ENCODE measurements around the gene SLC22A17. TPM values are rescaled to one million over a fixed set of nuclear protein-coding genes. Genes with fewer than 3 reads are reported as not detected.

Gene SLC22A17
- total and polyA plus RNA-seq, 9 of the 15 experiments (the other 6 are each of a cell fraction or from before 2014, with no cell fraction given), result 0.07 to 0.09 TPM; not detected in 7

DNA sequence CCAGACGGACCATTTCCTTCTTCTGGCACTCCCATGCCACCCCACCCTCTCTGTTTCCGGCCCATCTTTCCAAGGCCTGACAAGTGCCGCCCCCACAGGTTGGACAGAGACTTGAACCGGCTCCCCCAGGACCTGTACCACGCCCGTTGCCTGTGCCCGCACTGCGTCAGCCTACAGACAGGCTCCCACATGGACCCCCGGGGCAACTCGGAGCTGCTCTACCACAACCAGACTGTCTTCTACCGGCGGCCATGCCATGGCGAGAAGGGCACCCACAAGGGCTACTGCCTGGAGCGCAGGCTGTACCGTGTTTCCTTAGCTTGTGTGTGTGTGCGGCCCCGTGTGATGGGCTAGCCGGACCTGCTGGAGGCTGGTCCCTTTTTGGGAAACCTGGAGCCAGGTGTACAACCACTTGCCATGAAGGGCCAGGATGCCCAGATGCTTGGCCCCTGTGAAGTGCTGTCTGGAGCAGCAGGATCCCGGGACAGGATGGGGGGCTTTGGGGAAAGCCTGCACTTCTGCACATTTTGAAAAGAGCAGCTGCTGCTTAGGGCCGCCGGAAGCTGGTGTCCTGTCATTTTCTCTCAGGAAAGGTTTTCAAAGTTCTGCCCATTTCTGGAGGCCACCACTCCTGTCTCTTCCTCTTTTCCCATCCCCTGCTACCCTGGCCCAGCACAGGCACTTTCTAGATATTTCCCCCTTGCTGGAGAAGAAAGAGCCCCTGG lies 23.0 kb upstream of the SLC22A17 start:
- no peaks in the 10 kb centered on the region for H3K9me1 ChIP-seq (ENCODE audit: control insufficient read depth, insufficient read depth, low read length)
- no peak overlapping the region for H3K9ac ChIP-seq (ENCODE audit: insufficient read depth in 1 of 2, low read depth in 2 of 2, low read length in 2 of 2)
- no peak for TF ChIP-seq ZNF174 (CRISPR knock-in tag; IDR thresholded peaks at IDR 0.05)
- TF ChIP-seq MEF2A (IDR thresholded peaks at IDR 0.05; ENCODE audit: control insufficient read depth, low read depth, low read length), result no peak
- TF ChIP-seq ETV1 (tag; conservative IDR thresholded peaks at IDR 0.05; ENCODE audit: low read depth), result no peak
- TF ChIP-seq, protein P1, sequence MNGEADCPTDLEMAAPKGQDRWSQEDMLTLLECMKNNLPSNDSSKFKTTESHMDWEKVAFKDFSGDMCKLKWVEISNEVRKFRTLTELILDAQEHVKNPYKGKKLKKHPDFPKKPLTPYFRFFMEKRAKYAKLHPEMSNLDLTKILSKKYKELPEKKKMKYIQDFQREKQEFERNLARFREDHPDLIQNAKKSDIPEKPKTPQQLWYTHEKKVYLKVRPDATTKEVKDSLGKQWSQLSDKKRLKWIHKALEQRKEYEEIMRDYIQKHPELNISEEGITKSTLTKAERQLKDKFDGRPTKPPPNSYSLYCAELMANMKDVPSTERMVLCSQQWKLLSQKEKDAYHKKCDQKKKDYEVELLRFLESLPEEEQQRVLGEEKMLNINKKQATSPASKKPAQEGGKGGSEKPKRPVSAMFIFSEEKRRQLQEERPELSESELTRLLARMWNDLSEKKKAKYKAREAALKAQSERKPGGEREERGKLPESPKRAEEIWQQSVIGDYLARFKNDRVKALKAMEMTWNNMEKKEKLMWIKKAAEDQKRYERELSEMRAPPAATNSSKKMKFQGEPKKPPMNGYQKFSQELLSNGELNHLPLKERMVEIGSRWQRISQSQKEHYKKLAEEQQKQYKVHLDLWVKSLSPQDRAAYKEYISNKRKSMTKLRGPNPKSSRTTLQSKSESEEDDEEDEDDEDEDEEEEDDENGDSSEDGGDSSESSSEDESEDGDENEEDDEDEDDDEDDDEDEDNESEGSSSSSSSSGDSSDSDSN (IDR thresholded peaks at IDR 0.05; ENCODE audit: borderline replicate concordance in 1 of 2, low read depth in 2 of 2, low read length in 2 of 2), result no peak
- no peak for TF ChIP-seq SIN3A (IDR thresholded peaks at IDR 0.05; ENCODE audit: borderline replicate concordance in 2 of 2, control insufficient read depth in 1 of 2, low read depth in 2 of 2, low read length in 2 of 2)
- TF ChIP-seq SIN3B (IDR thresholded peaks at IDR 0.05; ENCODE audit: low read depth), result no peak
- TF ChIP-seq PURB (CRISPR knock-in tag; IDR thresholded peaks at IDR 0.05; ENCODE audit: low read depth), result no peak
- TF ChIP-seq, protein P2, sequence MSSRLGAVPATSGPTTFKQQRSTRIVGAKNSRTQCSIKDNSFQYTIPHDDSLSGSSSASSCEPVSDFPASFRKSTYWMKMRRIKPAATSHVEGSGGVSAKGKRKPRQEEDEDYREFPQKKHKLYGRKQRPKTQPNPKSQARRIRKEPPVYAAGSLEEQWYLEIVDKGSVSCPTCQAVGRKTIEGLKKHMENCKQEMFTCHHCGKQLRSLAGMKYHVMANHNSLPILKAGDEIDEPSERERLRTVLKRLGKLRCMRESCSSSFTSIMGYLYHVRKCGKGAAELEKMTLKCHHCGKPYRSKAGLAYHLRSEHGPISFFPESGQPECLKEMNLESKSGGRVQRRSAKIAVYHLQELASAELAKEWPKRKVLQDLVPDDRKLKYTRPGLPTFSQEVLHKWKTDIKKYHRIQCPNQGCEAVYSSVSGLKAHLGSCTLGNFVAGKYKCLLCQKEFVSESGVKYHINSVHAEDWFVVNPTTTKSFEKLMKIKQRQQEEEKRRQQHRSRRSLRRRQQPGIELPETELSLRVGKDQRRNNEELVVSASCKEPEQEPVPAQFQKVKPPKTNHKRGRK (tag; IDR thresholded peaks at IDR 0.05), result no peak
- ChIA-PET POLR2A (interaction anchor here (1.3 kb wide), 1 partner anchor 10 kb away, joined by 5 read pairs; no protein-coding TSS in a partner anchor), CTCF (ENCODE audit: low intra/inter-chr PET ratio) (interaction anchor here (0.9 kb wide), 1 partner anchor 255 kb away, joined by 3 read pairs; no protein-coding TSS in a partner anchor)
- H3K27me3 ChIP-seq (ENCODE audit: control insufficient read depth in 2 of 2, insufficient read depth in 2 of 2, low read length in 2 of 2), result peaks cover 2 to 49% of the 10 kb centered on the region in 2 experiments; a peak in 3 of 5 replicates
- no peaks in the 10 kb centered on the region for H3K36me3 ChIP-seq (ENCODE audit: control insufficient read depth, insufficient read depth, low read length)
- ATAC-seq (peak; percentile 58; the same call in 2 of the 3 replicates), FAIRE-seq (no peak), DNase-seq (ENCODE audit: extremely low read depth in 1 of 4, low spot score in 3 of 4) (peak in 2 of 4 experiments; percentile 7 to 19)
- no peak overlapping the region for H3K4me2 ChIP-seq (ENCODE audit: insufficient read depth, low read length)
- no peak overlapping the region for H3K27ac ChIP-seq (ENCODE audit: extremely low read depth, low read depth, low read length)
- H2AFZ ChIP-seq (ENCODE audit: low read depth, low read length), result peak overlapping the region; percentile 24; the same call in 1 of the 2 replicates
- in situ Hi-C loops (cut with MboI) (no loop called here), intact Hi-C loops (cut with micrococcal nuclease) (no loop called here)
- WGBS (ENCODE audit: insufficient coverage, low coverage, missing lambda C conversion rate), result 27% methylated on average over 10 of the region's 21 CpGs
- H4K20me1 ChIP-seq (replicated peaks; ENCODE audit: control insufficient read depth, insufficient read depth, low read length), result no peaks in the 10 kb centered on the region; the same call in 1 of the 2 replicates
- H3K4me1 ChIP-seq (replicated peaks in 1 of 2; ENCODE audit: control insufficient read depth in 2 of 2, insufficient read depth in 2 of 2, low read length in 2 of 2), result peaks cover 0 to 14% of the 10 kb centered on the region in 2 experiments; a peak in 2 of 5 replicates
- no peak overlapping the region for H3K4me3 ChIP-seq
- no TSS peak for BruUV-seq (replicated peaks)
- H3K79me2 ChIP-seq (ENCODE audit: control insufficient read depth, insufficient read depth, low read length), result no peaks in the 10 kb centered on the region
- H3K9me3 ChIP-seq (replicated peaks; ENCODE audit: control insufficient read depth, insufficient read depth, low read depth, low read length), result no peaks in the 10 kb centered on the region
